Coronary artery (tissue), 2 donors: Measurements from ENCODE around the gene IFNAR1.

Source experiments
- DNase-seq: peaks from one replicate; pipeline ENCODE4 v3.0.0-alpha.2; 2017; ENCODE audit warnings: low spot score
- H3K27ac ChIP-seq, 2 donors: fragments of 200-600 bp; sonication (generic); one replicate each; pipeline ENCODE4 v1.5.1; 2016 to 2019
- H3K4me3 ChIP-seq: fragments of 200-600 bp; sonication (generic); 2 replicates; pipeline ENCODE4 v1.5.1; 2016; ENCODE audit warnings: mild to moderate bottlenecking, moderate library complexity
- CTCF ChIP-seq: fragments of 200-600 bp; sonication (generic); IDR thresholded peaks from one replicate; pipeline ENCODE4 v1.5.1; 2019; ENCODE audit warnings: antibody characterized with exemption

IFNAR1 gene

DNA sequence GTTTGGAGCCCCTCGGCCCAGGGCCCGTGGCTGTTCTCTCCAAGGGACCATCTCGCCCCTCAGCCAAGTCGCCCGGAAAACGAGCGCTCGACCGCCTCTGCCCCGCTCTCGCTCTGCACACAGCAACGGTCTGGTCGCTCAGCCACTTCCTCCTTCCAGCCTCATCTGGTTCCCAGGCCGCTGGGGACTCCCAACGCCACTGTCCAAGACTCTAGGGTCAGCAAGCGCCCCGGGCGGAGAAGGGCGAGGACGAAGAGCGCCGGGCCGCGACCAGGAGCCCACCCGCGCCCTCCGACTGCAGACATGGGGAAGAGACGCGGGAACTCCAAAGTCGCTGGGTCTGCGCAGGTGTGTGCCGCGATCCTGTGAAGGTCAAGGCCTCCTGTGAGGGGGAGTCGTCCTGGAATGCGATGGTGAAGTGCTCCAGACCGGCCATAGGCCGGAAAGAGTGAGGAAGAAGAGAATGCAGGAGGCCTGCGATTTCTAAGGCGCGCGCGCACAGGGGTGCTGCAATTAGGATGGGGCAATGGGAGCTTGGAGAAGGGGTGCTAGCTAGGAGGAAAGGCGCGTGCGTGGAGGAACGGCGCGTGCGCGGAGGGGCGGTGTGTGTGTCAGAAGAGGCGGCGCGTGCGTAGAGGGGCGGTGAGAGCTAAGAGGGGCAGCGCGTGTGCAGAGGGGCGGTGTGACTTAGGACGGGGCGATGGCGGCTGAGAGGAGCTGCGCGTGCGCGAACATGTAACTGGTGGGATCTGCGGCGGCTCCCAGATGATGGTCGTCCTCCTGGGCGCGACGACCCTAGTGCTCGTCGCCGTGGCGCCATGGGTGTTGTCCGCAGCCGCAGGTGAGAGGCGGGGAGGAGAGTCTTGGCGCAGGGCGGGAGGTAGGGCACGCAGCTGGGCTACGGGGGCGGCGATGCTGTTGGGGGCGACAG is at the start of gene IFNAR1:
TSS of gene IFNAR1 (plus strand) at position 680 of the 931 bp plus-strand sequence. CDS start at position 766, 86 bp downstream.
- H3K27ac ChIP-seq = peak within 1 kb of the TSS; percentile 96 to 99
- DNase-seq = peak; percentile 99
- H3K4me3 ChIP-seq = peak within 1 kb of the TSS; percentile 94
- TF ChIP-seq CTCF = no peak

DNA sequence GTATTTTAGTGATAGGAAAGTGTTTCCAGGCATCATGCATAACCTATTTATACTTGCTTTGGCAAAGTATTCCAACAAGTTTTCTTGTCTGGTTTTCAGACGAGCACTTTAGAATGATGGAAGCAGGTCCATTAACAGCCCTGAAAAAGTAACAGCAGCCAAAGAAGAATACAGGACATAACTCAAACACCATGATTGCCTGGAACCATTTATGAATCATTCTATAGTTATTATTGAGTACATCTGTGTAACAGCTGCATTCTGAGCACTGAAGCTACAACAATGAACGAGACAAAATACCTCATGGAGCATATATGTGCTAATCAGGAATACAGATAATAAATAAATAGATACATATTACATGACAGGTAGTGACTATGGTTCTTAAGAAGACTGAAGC is 46.0 kb upstream of the IFNAR1 start:
- Histone ChIP-seq H3K27ac (no peak overlapping the region), H3K4me3 (no peak overlapping the region)
- TF ChIP-seq CTCF = no peak
- DNase-seq = no peak

DNA sequence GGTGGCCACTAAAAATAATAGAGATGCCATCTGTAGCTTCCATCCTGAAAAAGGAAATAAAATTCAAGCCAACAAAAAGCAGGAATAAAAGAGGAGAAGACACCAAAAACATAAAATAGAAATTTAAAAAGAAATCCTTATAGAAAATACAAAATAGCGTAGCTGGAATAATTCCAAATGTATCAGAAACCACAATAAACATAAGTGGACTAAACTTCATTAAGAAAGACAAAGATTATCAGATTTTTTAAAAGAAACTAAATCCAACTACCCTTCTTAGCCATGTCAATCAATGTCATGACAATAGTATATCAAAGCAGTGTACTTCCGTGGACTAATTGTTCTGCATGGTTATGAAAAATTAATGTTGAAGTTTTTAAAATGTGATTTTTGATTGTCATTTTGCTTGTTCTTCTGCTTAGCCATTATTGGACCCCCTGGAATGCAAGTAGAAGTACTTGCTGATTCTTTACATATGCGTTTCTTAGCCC is 45.4 kb upstream of the IFNAR1 start:
- Histone ChIP-seq H3K27ac (no peak overlapping the region), H3K4me3 (no peak overlapping the region)
- TF ChIP-seq CTCF = no peak
- DNase-seq = no peak

DNA sequence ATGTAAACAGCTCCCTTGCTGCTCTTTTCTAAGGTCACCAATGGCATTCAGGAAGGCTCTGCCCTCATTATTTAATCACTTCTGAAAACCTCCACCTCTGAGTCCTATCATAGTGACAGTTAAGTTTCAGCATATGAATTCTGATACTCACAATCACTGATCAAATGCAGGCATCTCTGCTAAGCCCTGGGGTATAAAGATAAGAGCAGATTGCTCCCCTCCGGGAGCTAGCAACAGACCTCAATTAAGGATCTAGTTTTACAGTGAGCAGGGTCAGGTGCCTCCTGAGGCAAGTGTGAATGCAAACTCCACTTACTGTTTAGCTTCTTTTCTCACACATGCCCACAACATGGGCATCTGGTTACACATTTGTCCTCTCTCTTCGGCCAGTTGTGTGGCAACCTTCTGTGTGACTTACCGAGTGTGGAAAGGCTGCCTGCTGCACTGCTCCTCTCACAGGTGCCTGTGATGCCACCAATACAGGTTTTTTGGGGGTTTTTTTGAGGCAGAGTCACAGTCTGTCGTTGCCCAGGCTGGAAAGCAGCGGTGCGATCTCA is 43.6 kb upstream of the IFNAR1 start:
- Histone ChIP-seq H3K4me3 (no peak overlapping the region), H3K27ac (no peak overlapping the region)
- DNase-seq = no peak
- no peak for TF ChIP-seq CTCF

DNA sequence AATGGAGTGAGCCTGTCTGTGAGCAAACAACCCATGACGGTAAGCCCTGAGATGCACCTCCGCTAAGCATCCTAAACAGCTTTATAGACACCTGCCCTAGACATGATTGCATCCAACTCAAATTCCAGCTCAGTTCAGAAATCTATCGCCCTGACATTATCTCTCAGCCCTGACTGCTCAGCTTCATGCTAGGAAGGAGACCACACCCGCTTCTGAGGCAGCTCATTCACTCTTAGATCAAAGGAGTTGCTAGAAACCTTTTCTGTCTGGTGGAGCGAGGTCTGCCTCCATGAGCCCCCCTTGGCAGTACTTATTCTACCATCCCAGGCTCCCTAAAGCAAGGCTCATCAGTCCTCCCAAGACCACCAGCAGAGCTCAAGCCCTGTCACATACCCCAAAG is 41.6 kb upstream of the IFNAR1 start:
- no peak for DNase-seq
- H3K4me3 ChIP-seq = no peak overlapping the region
- no peak for TF ChIP-seq CTCF
- H3K27ac ChIP-seq = no peak overlapping the region

DNA sequence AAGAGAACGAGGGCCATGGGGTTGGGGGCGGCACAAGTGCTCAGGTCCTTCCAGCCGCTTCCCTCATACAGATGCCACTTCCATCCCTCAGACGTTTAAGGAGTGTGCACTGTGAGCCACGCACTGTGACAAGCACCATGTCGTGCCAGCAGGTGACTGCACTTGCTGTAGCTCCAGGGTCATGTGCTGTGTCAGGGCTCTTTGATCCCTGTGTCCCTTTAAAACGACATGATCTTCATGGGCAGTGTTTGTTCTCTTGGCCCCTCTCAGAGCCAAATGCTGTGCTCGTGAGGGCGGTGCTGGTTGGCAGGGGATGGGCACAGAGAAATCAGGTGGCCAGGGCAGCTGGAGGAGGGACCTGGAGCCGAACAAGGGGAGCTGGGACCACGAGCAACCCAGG is 38.7 kb upstream of the IFNAR1 start:
- Histone ChIP-seq H3K4me3 (no peak overlapping the region), H3K27ac (peak overlapping the region in 1 of 2 donors; percentile 84)
- no peak for DNase-seq
- TF ChIP-seq CTCF = no peak
